DND-41 (cell line): ENCODE results near the gene MOV10L1.

ENCODE experiments used
- ATAC-seq: fragments of 200-7000 bp; cut with Tn5 transposase; 3 replicates; pipeline ENCODE4 v1.9.1; 2021; ENCODE audit warnings: low read depth; ENCODE audit not compliant: insufficient read depth
- DNase-seq: peaks from one replicate; pipeline ENCODE4 v3.0.0-alpha.2; 2020
- H2AFZ ChIP-seq: 2 replicates; pipeline ENCODE4 v1.6.0; 2012; ENCODE audit warnings: low read depth, low read length
- H3K27ac ChIP-seq: 2 replicates; pipeline ENCODE4 v1.5.1; 2012; ENCODE audit warnings: low read length, inconsistent platforms
- H3K27me3 ChIP-seq: fragments of 200-600 bp; sonication (generic); 2 replicates; pipeline ENCODE4 v1.6.0; 2012; ENCODE audit warnings: low read length, mild to moderate bottlenecking, inconsistent platforms; ENCODE audit not compliant: insufficient read depth, poor library complexity
- H3K36me3 ChIP-seq: 2 replicates; pipeline ENCODE4 v1.5.1; 2012; ENCODE audit warnings: low read length, inconsistent platforms; ENCODE audit not compliant: insufficient read depth
- H3K4me1 ChIP-seq: 2 replicates; pipeline ENCODE4 v1.5.1; 2012; ENCODE audit warnings: mild to moderate bottlenecking, low read length; ENCODE audit not compliant: insufficient read depth
- H3K4me2 ChIP-seq: 2 replicates; pipeline ENCODE4 v1.6.0; 2012; ENCODE audit warnings: mild to moderate bottlenecking, moderate library complexity, low read length, inconsistent platforms; ENCODE audit not compliant: insufficient read depth
- H3K4me3 ChIP-seq, 2 experiments: fragments of 200-600 bp in 1 of 2; shearing (Covaris generic) in 1 of 2; 2 replicates each; pipeline ENCODE4 v1.5.1; 2012 to 2016; ENCODE audit warnings: inconsistent platforms in 2 of 2, low read length in 2 of 2, mild to moderate bottlenecking in 2 of 2, low read depth in 1 of 2, moderate library complexity in 1 of 2
- H3K79me2 ChIP-seq: 2 replicates; pipeline ENCODE4 v1.6.0; 2012; ENCODE audit warnings: low read length, inconsistent platforms; ENCODE audit not compliant: insufficient read depth
- H3K9ac ChIP-seq: 2 replicates; pipeline ENCODE4 v1.6.0; 2012; ENCODE audit warnings: low read depth, mild to moderate bottlenecking, inconsistent platforms, low read length, moderate library complexity
- H3K9me3 ChIP-seq: 2 replicates; pipeline ENCODE4 v1.5.1; 2012; ENCODE audit warnings: low read length, moderate library complexity, mild to moderate bottlenecking, inconsistent platforms; ENCODE audit not compliant: insufficient read depth, severe bottlenecking
- H4K20me1 ChIP-seq: 2 replicates; pipeline ENCODE4 v1.6.0; 2012; ENCODE audit warnings: low read length; ENCODE audit not compliant: insufficient read depth
- CTCF ChIP-seq: IDR thresholded peaks from 2 replicates; pipeline ENCODE4 v1.5.1; 2012; ENCODE audit warnings: borderline replicate concordance, low read length, moderate library complexity, mild to moderate bottlenecking; ENCODE audit not compliant: poor library complexity, severe bottlenecking; ENCODE audit errors: extremely low read depth
- EZH2 ChIP-seq: IDR thresholded peaks from 3 replicates; pipeline ENCODE4 v1.6.1; 2012; ENCODE audit warnings: borderline replicate concordance, low read depth, mild to moderate bottlenecking, moderate library complexity, low read length, inconsistent platforms; ENCODE audit not compliant: severe bottlenecking

The MOV10L1 gene

GRCh38 chr22:50060441-50061140, 29.2 kb upstream of the MOV10L1 start:
- Histone ChIP-seq H3K9me3 (no peaks in the 10 kb centered on the region), H3K79me2 (no peaks in the 10 kb centered on the region), H4K20me1 (no peaks in the 10 kb centered on the region; the same call in 1 of the 2 replicates), H2AFZ (no peak overlapping the region), H3K9ac (no peak overlapping the region), H3K4me3 (no peak overlapping the region), H3K27me3 (no peaks in the 10 kb centered on the region), H3K27ac (no peak overlapping the region), H3K4me2 (no peak overlapping the region), H3K4me1 (no peaks in the 10 kb centered on the region), H3K36me3 (no peaks in the 10 kb centered on the region)
- TF ChIP-seq EZH2 (no peak), CTCF (no peak)
- DNase-seq (no peak), ATAC-seq (no peak)

GRCh38 chr22:50061141-50061823, 28.5 kb upstream of the MOV10L1 start:
- DNase-seq: no peak
- Histone ChIP-seq H4K20me1 (no peaks in the 10 kb centered on the region; the same call in 1 of the 2 replicates), H3K27me3 (no peaks in the 10 kb centered on the region), H3K9ac (no peak overlapping the region), H3K36me3 (no peaks in the 10 kb centered on the region), H2AFZ (no peak overlapping the region), H3K79me2 (no peaks in the 10 kb centered on the region), H3K27ac (no peak overlapping the region), H3K4me3 (no peak overlapping the region), H3K4me1 (no peaks in the 10 kb centered on the region), H3K9me3 (no peaks in the 10 kb centered on the region), H3K4me2 (no peak overlapping the region)
- TF ChIP-seq EZH2 (no peak), CTCF (no peak)
- ATAC-seq: no peak

GRCh38 chr22:50061824-50062355, 27.9 kb upstream of the MOV10L1 start:
- Histone ChIP-seq H3K27me3 (no peaks in the 10 kb centered on the region), H3K36me3 (no peaks in the 10 kb centered on the region), H3K4me1 (no peaks in the 10 kb centered on the region), H3K4me2 (no peak overlapping the region), H3K9me3 (no peaks in the 10 kb centered on the region), H3K9ac (no peak overlapping the region), H3K4me3 (no peak overlapping the region), H3K79me2 (no peaks in the 10 kb centered on the region), H4K20me1 (no peaks in the 10 kb centered on the region; the same call in 1 of the 2 replicates), H2AFZ (no peak overlapping the region), H3K27ac (no peak overlapping the region)
- ATAC-seq (no peak), DNase-seq (no peak)
- TF ChIP-seq CTCF (no peak), EZH2 (no peak)
